Stimulated activated naive B cell treated with anti-CD40 and anti-IgM and Interleukin-4, amounts not matched to agents 10 μg/mL and 1 μg/mL and 100 μg/mL, for 72 hours (primary cell): ENCODE measurements around the gene PTPRN2.

ENCODE experiments used
- ATAC-seq, 2 donors: fragments of 150-1000 bp; cut with Tn5 transposase; replicated peaks; 2 replicates each; pipeline ENCODE4 v1.10.0; 2021; ENCODE audit warnings: moderate library complexity in 1 of 2
- DNase-seq: peaks from one replicate; pipeline ENCODE4 v3.0.0; 2021
- H3K27ac Mint-ChIP-seq: one replicate; pipeline ENCODE4 v1.8.0; 2022; ENCODE audit warnings: mild to moderate bottlenecking, mixed read lengths
- H3K27me3 Mint-ChIP-seq, 2 donors: one replicate each; pipeline ENCODE4 v1.8.0; 2022; ENCODE audit warnings: mixed read lengths in 2 of 2
- H3K36me3 Mint-ChIP-seq, 2 donors: one replicate each; pipeline ENCODE4 v1.8.0; 2022; ENCODE audit warnings: mixed read lengths in 2 of 2, mild to moderate bottlenecking in 1 of 2
- H3K4me1 Mint-ChIP-seq, 2 donors: one replicate each; pipeline ENCODE4 v1.8.0; 2022; ENCODE audit warnings: mixed read lengths in 2 of 2, mild to moderate bottlenecking in 1 of 2
- H3K4me3 Mint-ChIP-seq, 2 donors: one replicate each; pipeline ENCODE4 v1.8.0; 2022; ENCODE audit warnings: mild to moderate bottlenecking in 2 of 2, mixed read lengths in 2 of 2, moderate library complexity in 1 of 2
- H3K9me3 Mint-ChIP-seq, 2 donors: one replicate each; pipeline ENCODE4 v1.8.0; 2022; ENCODE audit warnings: mixed read lengths in 2 of 2, mild to moderate bottlenecking in 1 of 2

The PTPRN2 gene

GRCh38 chr7:158028290-158028941, 559.2 kb downstream of the PTPRN2 start:
- Mint-ChIP-seq H3K36me3 (peaks cover 0 to 5% of the 10 kb centered on the region in 2 donors), H3K4me3 (no peak overlapping the region), H3K27ac (no peak overlapping the region), H3K4me1 (no peaks in the 10 kb centered on the region), H3K9me3 (peaks cover 10% of the 10 kb centered on the region in 2 donors), H3K27me3 (peaks cover 0 to 5% of the 10 kb centered on the region in 2 donors)
- no peak for ATAC-seq
- DNase-seq = no peak

- peaks cover 4 to 5% of the 10 kb centered on the region in 2 donors for H3K9me3 Mint-ChIP-seq
- no peak overlapping the region for H3K27ac Mint-ChIP-seq
- peaks cover 0 to 5% of the 10 kb centered on the region in 2 donors for H3K27me3 Mint-ChIP-seq
- no peak overlapping the region for H3K4me3 Mint-ChIP-seq
- no peak for DNase-seq
- no peak for ATAC-seq
- no peaks in the 10 kb centered on the region for H3K36me3 Mint-ChIP-seq
- no peaks in the 10 kb centered on the region for H3K4me1 Mint-ChIP-seq
These were observed 560.0 kb downstream of the PTPRN2 start for GRCh38 chr7:158027646-158028045.

GRCh38 chr7:158026636-158027265, 560.9 kb downstream of the PTPRN2 start:
- Mint-ChIP-seq H3K36me3 (no peaks in the 10 kb centered on the region), H3K27me3 (peaks cover 0 to 5% of the 10 kb centered on the region in 2 donors), H3K4me1 (no peaks in the 10 kb centered on the region), H3K27ac (no peak overlapping the region), H3K9me3 (no peaks in the 10 kb centered on the region), H3K4me3 (no peak overlapping the region)
- ATAC-seq = no peak
- no peak for DNase-seq

GRCh38 chr7:158025686-158026600, 561.7 kb downstream of the PTPRN2 start:
- H3K36me3 Mint-ChIP-seq = no peaks in the 10 kb centered on the region
- ATAC-seq (no peak), DNase-seq (no peak)
- no peaks in the 10 kb centered on the region for H3K9me3 Mint-ChIP-seq
- no peak overlapping the region for H3K27ac Mint-ChIP-seq
- H3K4me1 Mint-ChIP-seq = no peaks in the 10 kb centered on the region
- no peak overlapping the region for H3K4me3 Mint-ChIP-seq
- peaks cover 0 to 5% of the 10 kb centered on the region in 2 donors for H3K27me3 Mint-ChIP-seq

DNA sequence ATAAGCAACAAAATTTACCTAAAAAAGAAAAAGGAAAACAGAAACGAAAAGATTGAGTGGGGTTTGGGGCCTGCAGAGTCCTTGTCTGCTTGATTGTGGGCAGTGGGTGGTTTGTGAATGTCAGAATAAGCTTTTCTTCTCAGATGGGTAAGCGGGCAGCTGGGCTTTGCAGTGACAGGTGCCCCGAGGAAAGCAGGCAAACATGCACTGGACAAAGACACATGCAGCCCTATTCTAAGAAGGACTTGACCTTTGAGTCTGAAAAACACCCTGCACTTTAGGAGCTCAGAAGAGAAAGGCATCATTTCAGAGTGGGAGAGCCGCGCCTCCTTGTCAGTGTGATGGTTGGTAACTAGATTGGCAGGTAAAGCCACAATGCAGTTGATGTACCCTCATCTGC, 562.7 kb downstream of the PTPRN2 start:
- Mint-ChIP-seq H3K4me3 (no peak overlapping the region), H3K27ac (no peak overlapping the region), H3K4me1 (no peaks in the 10 kb centered on the region), H3K36me3 (no peaks in the 10 kb centered on the region), H3K27me3 (peaks cover 0 to 5% of the 10 kb centered on the region in 2 donors), H3K9me3 (no peaks in the 10 kb centered on the region)
- DNase-seq (no peak), ATAC-seq (no peak)

- Mint-ChIP-seq H3K9me3 (no peaks in the 10 kb centered on the region), H3K36me3 (no peaks in the 10 kb centered on the region), H3K27ac (no peak overlapping the region), H3K4me3 (no peak overlapping the region), H3K4me1 (no peaks in the 10 kb centered on the region), H3K27me3 (peaks cover 0 to 2% of the 10 kb centered on the region in 2 donors)
- no peak for DNase-seq
- ATAC-seq = no peak
These were observed 563.3 kb downstream of the PTPRN2 start for GRCh38 chr7:158024351-158024715.

GRCh38 chr7:158023681-158024350, 563.8 kb downstream of the PTPRN2 start:
- peak; percentile 29 to 38 for ATAC-seq
- no peak for DNase-seq
- Mint-ChIP-seq H3K4me1 (no peaks in the 10 kb centered on the region), H3K36me3 (no peaks in the 10 kb centered on the region), H3K4me3 (no peak overlapping the region), H3K27ac (no peak overlapping the region), H3K27me3 (no peaks in the 10 kb centered on the region), H3K9me3 (no peaks in the 10 kb centered on the region)

GRCh38 chr7:158023157-158023556, 564.5 kb downstream of the PTPRN2 start:
- H3K9me3 Mint-ChIP-seq = no peaks in the 10 kb centered on the region
- H3K36me3 Mint-ChIP-seq = no peaks in the 10 kb centered on the region
- no peaks in the 10 kb centered on the region for H3K27me3 Mint-ChIP-seq
- no peak overlapping the region for H3K4me3 Mint-ChIP-seq
- ATAC-seq (no peak), DNase-seq (no peak)
- H3K4me1 Mint-ChIP-seq = no peaks in the 10 kb centered on the region
- no peak overlapping the region for H3K27ac Mint-ChIP-seq

DNA sequence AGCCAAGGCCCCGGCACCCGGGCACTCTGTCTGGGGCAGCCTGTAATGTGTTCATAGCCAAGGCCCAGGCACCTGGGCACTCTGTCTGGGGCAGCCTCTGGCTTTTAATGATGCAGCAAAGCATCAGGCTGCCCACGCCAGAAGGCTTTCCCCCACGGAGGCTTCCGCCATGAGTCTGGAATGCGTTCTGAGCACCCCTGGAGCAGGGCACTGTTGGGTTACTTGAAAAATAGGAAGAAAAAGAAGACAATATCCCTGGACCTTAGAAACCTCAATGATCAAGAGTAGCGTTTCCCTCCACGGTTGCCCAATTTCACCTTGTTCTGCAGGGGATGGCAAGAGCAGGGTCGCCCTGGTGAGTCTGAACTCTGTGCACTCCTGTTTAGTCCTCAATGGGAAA, 565.0 kb downstream of the PTPRN2 start:
- Mint-ChIP-seq H3K36me3 (no peaks in the 10 kb centered on the region), H3K4me3 (no peak overlapping the region), H3K27me3 (no peaks in the 10 kb centered on the region), H3K4me1 (no peaks in the 10 kb centered on the region), H3K27ac (no peak overlapping the region), H3K9me3 (no peaks in the 10 kb centered on the region)
- ATAC-seq (no peak), DNase-seq (no peak)

- no peaks in the 10 kb centered on the region for H3K36me3 Mint-ChIP-seq
- H3K27ac Mint-ChIP-seq = no peak overlapping the region
- no peak for ATAC-seq
- no peaks in the 10 kb centered on the region for H3K4me1 Mint-ChIP-seq
- no peaks in the 10 kb centered on the region for H3K9me3 Mint-ChIP-seq
- no peaks in the 10 kb centered on the region for H3K27me3 Mint-ChIP-seq
- no peak overlapping the region for H3K4me3 Mint-ChIP-seq
- no peak for DNase-seq
These were observed 565.8 kb downstream of the PTPRN2 start for GRCh38 chr7:158021836-158022235.

DNA sequence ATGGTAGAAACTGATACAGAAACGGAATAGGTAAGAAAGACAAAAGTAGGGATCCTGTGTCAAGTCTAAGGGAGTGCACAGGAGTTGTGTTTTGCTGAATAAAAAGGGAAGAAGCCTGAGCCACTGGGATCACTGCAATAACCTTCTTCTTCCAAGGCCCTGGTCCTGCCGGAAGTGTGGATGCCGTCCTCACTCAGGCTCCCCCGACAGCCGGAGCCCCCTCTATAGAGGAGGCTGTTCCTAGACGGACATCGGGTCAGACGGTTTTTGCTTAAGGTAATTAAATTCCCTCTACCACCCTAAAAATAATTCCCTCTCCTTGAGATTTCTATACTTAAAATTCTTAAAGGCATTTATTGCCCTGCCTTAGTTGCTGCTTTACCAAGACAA, 566.9 kb downstream of the PTPRN2 start:
- no peak for ATAC-seq
- Mint-ChIP-seq H3K27me3 (no peaks in the 10 kb centered on the region), H3K27ac (no peak overlapping the region), H3K4me3 (no peak overlapping the region), H3K9me3 (no peaks in the 10 kb centered on the region), H3K36me3 (no peaks in the 10 kb centered on the region), H3K4me1 (no peaks in the 10 kb centered on the region)
- no peak for DNase-seq

DNA sequence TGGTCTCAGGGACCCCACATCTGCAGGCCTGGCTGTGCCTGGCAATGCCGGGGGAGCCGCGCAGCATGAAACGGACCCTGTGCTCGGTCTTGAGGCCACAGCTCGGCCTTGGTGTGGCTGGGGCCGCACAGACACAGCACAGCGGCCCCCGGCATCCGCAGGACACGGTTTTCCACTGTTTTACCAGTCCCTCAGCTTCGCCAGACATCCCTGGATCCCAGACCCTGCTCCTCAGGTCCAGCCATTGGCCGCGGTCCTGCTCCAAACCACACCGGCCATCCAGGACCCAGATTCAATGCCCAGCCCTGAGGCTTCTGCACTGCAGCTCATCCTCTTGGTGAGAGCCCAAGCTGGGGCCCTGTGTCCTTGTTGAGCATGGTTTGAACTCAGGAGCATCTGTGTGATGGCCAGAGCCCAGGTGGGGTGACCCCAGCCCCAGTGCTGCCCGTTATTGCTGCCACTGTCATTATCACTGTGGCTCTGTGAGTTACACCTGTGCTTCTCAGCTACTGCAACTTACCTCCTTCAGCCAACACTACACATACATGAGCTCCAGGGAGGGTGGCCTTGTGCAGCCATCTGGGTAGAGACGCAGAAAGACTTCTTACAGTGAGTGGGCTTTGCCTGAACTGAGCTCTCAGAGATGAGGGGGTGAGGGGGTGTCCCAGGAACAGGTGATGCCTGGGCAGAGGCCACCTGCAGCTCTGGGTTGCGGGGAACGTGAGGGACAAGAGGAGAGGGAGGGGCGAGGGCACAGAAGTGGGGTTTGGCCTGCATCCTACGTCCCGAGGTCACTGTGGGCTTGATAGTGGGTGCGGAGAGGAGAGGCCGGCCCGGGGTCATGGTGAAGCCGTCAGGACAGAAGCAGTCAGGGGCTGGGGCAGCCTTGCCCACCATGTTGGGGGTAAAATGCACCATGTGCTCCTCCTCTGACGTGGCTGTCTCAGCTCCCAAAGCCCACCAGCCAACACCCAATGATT, 567.6 kb downstream of the PTPRN2 start:
- DNase-seq = no peak
- H3K4me3 Mint-ChIP-seq = no peak overlapping the region
- H3K36me3 Mint-ChIP-seq = no peaks in the 10 kb centered on the region
- H3K4me1 Mint-ChIP-seq = no peaks in the 10 kb centered on the region
- ATAC-seq = no peak
- no peaks in the 10 kb centered on the region for H3K27me3 Mint-ChIP-seq
- no peaks in the 10 kb centered on the region for H3K9me3 Mint-ChIP-seq
- no peak overlapping the region for H3K27ac Mint-ChIP-seq

GRCh38 chr7:158018971-158019645, 568.5 kb downstream of the PTPRN2 start:
- Mint-ChIP-seq H3K4me3 (no peak overlapping the region), H3K9me3 (no peaks in the 10 kb centered on the region), H3K27ac (no peak overlapping the region), H3K36me3 (no peaks in the 10 kb centered on the region), H3K4me1 (no peaks in the 10 kb centered on the region), H3K27me3 (no peaks in the 10 kb centered on the region)
- ATAC-seq (no peak), DNase-seq (no peak)
